Measurements from ENCODE around the gene CD69. TPM values are rescaled to one million over a fixed set of nuclear protein-coding genes. Genes with fewer than 3 reads are reported as not detected.

The CD69 gene
- total and polyA plus RNA-seq, 2 donors (not counting 3 experiments of a cell fraction or from before 2014, with no cell fraction given): 0.49 to 4.4 TPM

DNA sequence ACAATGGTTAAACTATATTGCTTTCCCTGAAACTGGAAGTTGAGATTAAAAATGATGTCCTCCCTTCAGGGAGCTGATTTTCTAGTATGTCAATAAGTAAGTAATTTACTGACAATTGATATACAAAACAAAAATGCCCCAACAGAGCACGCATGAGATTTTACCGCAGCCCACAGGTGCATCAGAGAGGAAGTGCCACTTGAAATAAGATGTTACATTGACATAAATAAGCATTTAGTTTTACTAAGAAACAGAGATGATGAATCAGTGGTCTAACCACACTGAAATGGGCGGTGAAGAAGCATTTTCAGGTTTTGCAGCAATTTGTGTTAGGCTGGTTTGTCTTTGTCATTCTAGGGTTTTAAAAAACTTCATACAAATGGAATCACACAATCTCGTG is 19.0 kb downstream of the CD69 start:
- POLR2A ChIA-PET: no interaction called here

More for the DNA sequence above, 19.0 kb downstream of the CD69 start:
- Histone ChIP-seq H2AFZ (ENCODE audit: low read depth, low read length) (no peak overlapping the region), H3K9me3 (replicated peaks; ENCODE audit: control insufficient read depth, insufficient read depth, low read length) (no peaks in the 10 kb centered on the region), H3K4me1 (ENCODE audit: control insufficient read depth, extremely low read depth, insufficient read depth, low read length) (peaks cover 7% of the 10 kb centered on the region), H3K36me3 (ENCODE audit: control insufficient read depth in 2 of 2, extremely low read depth in 1 of 2, insufficient read depth in 2 of 2, low read length in 2 of 2) (no peaks in the 10 kb centered on the region), H3K79me2 (ENCODE audit: control insufficient read depth, insufficient read depth, low read length) (no peaks in the 10 kb centered on the region), H3K27ac (ENCODE audit: insufficient read depth, low read depth, low read length) (no peak overlapping the region), H4K20me1 (replicated peaks; ENCODE audit: control insufficient read depth, extremely low read depth, insufficient read depth, low read length) (no peaks in the 10 kb centered on the region), H3K27me3 (ENCODE audit: control insufficient read depth in 2 of 2, insufficient read depth in 2 of 2, low read length in 2 of 2) (no peaks in the 10 kb centered on the region), H3K9ac (replicated peaks; ENCODE audit: extremely low read depth, insufficient read depth, low read length) (no peak overlapping the region), H3K9me1 (replicated peaks; ENCODE audit: control insufficient read depth, extremely low read depth, insufficient read depth, low read length) (peaks cover 2% of the 10 kb centered on the region), H3K4me2 (ENCODE audit: insufficient read depth, low read length) (no peak overlapping the region), H3K4me3 (replicated peaks in 1 of 3; ENCODE audit: insufficient read depth in 1 of 3, low read depth in 1 of 3, low read length in 3 of 3) (no peak overlapping the region)
- intact Hi-C loops (cut with micrococcal nuclease): loop anchor here (2.0 kb wide), 1 partner anchor 107 kb away; no protein-coding TSS in a partner anchor
- no peak for DNase-seq (ENCODE audit: low read depth, low spot score)
- TF ChIP-seq FOS (IDR thresholded peaks at IDR 0.05; ENCODE audit: borderline replicate concordance, insufficient read depth, low read length) (no peak), POLR2A (IDR thresholded peaks at IDR 0.05; ENCODE audit: low read depth, low read length) (no peak), JUN (IDR thresholded peaks at IDR 0.05; ENCODE audit: borderline replicate concordance, insufficient read depth, insufficient read length, low read depth) (no peak), EZH2 (IDR thresholded peaks at IDR 0.05; ENCODE audit: borderline replicate concordance, low read depth, low read length, severe bottlenecking) (no peak), GATA2 (IDR thresholded peaks at IDR 0.05; ENCODE audit: insufficient read depth, insufficient read length, low read depth, low read length) (no peak), POLR2AphosphoS5 (IDR thresholded peaks at IDR 0.05; ENCODE audit: insufficient read depth, low read depth, low read length) (no peak), MYC (IDR thresholded peaks at IDR 0.05; ENCODE audit: low read depth, low read length) (no peak)
- TF ChIP-seq, protein P1, sequence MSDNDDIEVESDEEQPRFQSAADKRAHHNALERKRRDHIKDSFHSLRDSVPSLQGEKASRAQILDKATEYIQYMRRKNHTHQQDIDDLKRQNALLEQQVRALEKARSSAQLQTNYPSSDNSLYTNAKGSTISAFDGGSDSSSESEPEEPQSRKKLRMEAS (IDR thresholded peaks at IDR 0.05; ENCODE audit: insufficient read depth, insufficient read length): no peak
- TF ChIP-seq, protein P2, sequence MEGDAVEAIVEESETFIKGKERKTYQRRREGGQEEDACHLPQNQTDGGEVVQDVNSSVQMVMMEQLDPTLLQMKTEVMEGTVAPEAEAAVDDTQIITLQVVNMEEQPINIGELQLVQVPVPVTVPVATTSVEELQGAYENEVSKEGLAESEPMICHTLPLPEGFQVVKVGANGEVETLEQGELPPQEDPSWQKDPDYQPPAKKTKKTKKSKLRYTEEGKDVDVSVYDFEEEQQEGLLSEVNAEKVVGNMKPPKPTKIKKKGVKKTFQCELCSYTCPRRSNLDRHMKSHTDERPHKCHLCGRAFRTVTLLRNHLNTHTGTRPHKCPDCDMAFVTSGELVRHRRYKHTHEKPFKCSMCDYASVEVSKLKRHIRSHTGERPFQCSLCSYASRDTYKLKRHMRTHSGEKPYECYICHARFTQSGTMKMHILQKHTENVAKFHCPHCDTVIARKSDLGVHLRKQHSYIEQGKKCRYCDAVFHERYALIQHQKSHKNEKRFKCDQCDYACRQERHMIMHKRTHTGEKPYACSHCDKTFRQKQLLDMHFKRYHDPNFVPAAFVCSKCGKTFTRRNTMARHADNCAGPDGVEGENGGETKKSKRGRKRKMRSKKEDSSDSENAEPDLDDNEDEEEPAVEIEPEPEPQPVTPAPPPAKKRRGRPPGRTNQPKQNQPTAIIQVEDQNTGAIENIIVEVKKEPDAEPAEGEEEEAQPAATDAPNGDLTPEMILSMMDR (IDR thresholded peaks at IDR 0.05; ENCODE audit: extremely low read depth in 1 of 2, insufficient read depth in 1 of 2, low read depth in 1 of 2, low read length in 2 of 2): no peak
- CTCF ChIA-PET: interaction anchor here (1.1 to 1.9 kb wide), 5 partner anchors 9 to 183 kb away, joined by 5 to 15 read pairs (median 8); no protein-coding TSS in a partner anchor
- dilution Hi-C loops (cut with MboI; ENCODE audit: extremely low pct_ligation_motif_present, low sequenced_read_pairs): no loop called here
- FAIRE-seq: no peak
- no TSS peak for BruUV-seq (replicated peaks)

Data from endothelial cell of umbilical vein (primary cell).